ENCODE results near the gene RBM4.

RBM4 gene

GRCh38 chr11:66689661-66690590, 51.4 kb downstream of the RBM4 start:
- peak; percentile 20 for DNase-seq (ENCODE audit: low spot score)

GRCh38 chr11:66691311-66691980, 52.9 kb downstream of the RBM4 start:
- peak; percentile 11 for DNase-seq (ENCODE audit: low spot score)

- no peak for DNase-seq (ENCODE audit: low spot score)
Measured at GRCh38 chr11:66692446-66692845, 53.9 kb downstream of the RBM4 start.

DNA sequence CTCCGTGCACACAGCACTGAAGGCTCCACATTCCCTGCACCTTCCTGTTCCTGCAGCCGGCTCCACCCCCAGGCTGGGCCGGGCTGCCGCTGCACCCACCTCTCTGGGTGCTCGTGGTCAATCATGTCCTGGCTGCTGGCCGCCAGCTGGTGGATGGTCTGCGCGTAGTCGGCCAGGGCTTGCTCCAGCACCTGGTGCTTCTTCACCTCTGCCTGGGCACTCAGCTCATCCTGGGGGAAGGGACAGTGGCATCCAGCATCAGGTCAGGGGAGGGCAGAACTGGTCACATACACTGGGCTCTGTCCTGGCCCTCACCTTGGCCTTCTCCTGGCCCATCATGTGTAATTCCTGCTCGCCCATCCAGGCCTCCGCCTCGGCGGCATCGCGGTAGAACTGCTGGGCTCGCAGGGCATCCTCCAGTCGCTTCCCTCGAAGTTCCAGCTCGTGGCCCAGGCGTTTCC, 54.4 kb downstream of the RBM4 start:
- no peak for DNase-seq (ENCODE audit: low spot score)

- DNase-seq (ENCODE audit: low spot score): no peak
Measured at GRCh38 chr11:66693356-66694055, 55.0 kb downstream of the RBM4 start.

DNA sequence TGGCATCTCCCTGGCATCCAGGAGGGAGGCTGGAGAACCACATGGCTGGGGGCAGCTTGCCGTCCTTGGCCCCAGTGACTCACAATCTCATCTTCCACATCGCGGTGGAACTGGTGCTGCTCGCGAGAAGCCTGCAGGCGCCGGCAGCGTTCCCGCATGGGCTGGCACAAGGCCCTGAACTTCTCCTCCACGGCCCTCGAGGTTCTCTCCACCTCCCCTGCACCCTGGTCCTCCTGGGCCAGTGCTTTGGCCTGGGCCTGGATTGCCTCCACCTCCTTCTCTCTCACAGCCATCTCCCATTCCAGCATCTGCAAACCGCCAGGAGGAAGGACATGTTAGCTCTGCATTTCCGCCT, 55.5 kb downstream of the RBM4 start:
- DNase-seq (ENCODE audit: low spot score): no peak

- peak; percentile 86 for DNase-seq (ENCODE audit: low spot score)
Measured at GRCh38 chr11:66694732-66695207, 56.3 kb downstream of the RBM4 start.

Measured in D341Med (cell line).